Sigmoid colon (tissue), 7 donors: ENCODE data around the gene NFIA. TPM values are rescaled to one million over a fixed set of nuclear protein-coding genes. Genes with fewer than 3 reads are reported as not detected.

Source experiments
- DNase-seq: peaks from one replicate; pipeline ENCODE4 v3.0.0-alpha.2; 2019
- H3K27ac ChIP-seq, 4 donors: fragments of 200-600 bp; sonication (generic); one replicate each; pipeline ENCODE4 v1.5.1; 2016 to 2019; ENCODE audit warnings: mild to moderate bottlenecking in 1 of 4
- H3K27me3 ChIP-seq, 3 donors: fragments of 200-600 bp; sonication (generic); one replicate each; pipeline ENCODE4 v1.5.1; 2019; ENCODE audit warnings: mild to moderate bottlenecking in 1 of 3
- H3K36me3 ChIP-seq, 4 donors: fragments of 200-600 bp; sonication (generic); one replicate each; pipeline ENCODE4 v1.5.1; 2016 to 2019
- H3K4me1 ChIP-seq, 4 donors: fragments of 200-600 bp; sonication (generic); one replicate each; pipeline ENCODE4 v1.5.1; 2017 to 2019
- H3K4me3 ChIP-seq, 4 donors: fragments of 200-600 bp; sonication (generic); one replicate each; pipeline ENCODE4 v1.5.1; 2017 to 2019; ENCODE audit warnings: mild to moderate bottlenecking in 2 of 4, moderate library complexity in 1 of 4
- H3K9me3 ChIP-seq, 4 donors: fragments of 200-600 bp in 3 of 4; sonication (generic) in 3 of 4; one replicate each; pipeline versions ENCODE4 v1.5.1 to v1.6.1; 2013 to 2019
- CTCF ChIP-seq, 4 experiments: fragments of 450-650 bp in 3 of 4; fragments of 200-600 bp in 1 of 4; IDR thresholded peaks; one replicate each; pipeline ENCODE4 v1.5.1; 2016 to 2019; ENCODE audit warnings: antibody characterized with exemption in 4 of 4, mild to moderate bottlenecking in 3 of 4, moderate library complexity in 2 of 4
- EP300 ChIP-seq, 4 donors: sonication (generic); formaldehyde crosslinking; IDR thresholded peaks; one replicate each; pipeline ENCODE4 v1.6.1; 2017; ENCODE audit warnings: antibody characterized with exemption in 4 of 4
- POLR2A ChIP-seq, 2 donors: fragments of 450-650 bp; IDR thresholded peaks; one replicate each; pipeline ENCODE4 v1.6.1; 2016; ENCODE audit warnings: antibody characterized with exemption in 2 of 2, mild to moderate bottlenecking in 2 of 2, moderate library complexity in 2 of 2
- POLR2AphosphoS5 ChIP-seq, 4 donors: sonication (generic); formaldehyde crosslinking; IDR thresholded peaks; one replicate each; pipeline ENCODE4 v1.6.1; 2017; ENCODE audit warnings: antibody characterized with exemption in 4 of 4
- WGBS, 2 donors: extraction: QIAGEN DNeasy Blood & Tissue Kit; methylation state at CpG; one replicate each; pipeline ENCODE4 v1.1.7; 2013; 5-methylcytosine and 5-hydroxymethylcytosine counted together
- intact Hi-C: fragments of 100-400 bp; cut with DNase I; formaldehyde crosslinking; loops from one replicate; pipeline ENCODE4 v1.15.1; 2023
- polyA plus RNA-seq, 3 donors: library from polyadenylated mRNA; stranded (reverse); fragments of 200-250 nt; gene quantifications; one replicate each; pipeline ENCODE4 v1.2.3, GENCODE V29; 2013
- total RNA-seq, 4 donors: library from RNA; depleted of rRNA; stranded (reverse); fragments of >200 nt; gene quantifications; one replicate each; pipeline ENCODE4 v1.1.0, GENCODE V29; 2016
- donor health status: healthy with polysubstance abuse.
- donor health status: Bipolar disorder and iron deficiency.
- donor health status: healthy.

NFIA gene
- total and polyA plus RNA-seq, 7 donors, result 2.3 to 154 (median 79.7) TPM

GRCh38 chr1:61374156-61374555, 291.8 kb downstream of the NFIA start:
- Histone ChIP-seq H3K27ac (no peak overlapping the region), H3K36me3 (peaks cover 0 to 9% (median 0%) of the 10 kb centered on the region in 4 donors), H3K9me3 (no peaks in the 10 kb centered on the region), H3K4me3 (no peak overlapping the region), H3K27me3 (no peaks in the 10 kb centered on the region), H3K4me1 (peaks cover 0 to 21% (median 10%) of the 10 kb centered on the region in 4 donors)
- 96 to 100% methylated on average over 1 of the region's 1 CpG for WGBS, 2 donors
- TF ChIP-seq EP300 (IDR thresholded peaks at IDR 0.05), result no peak
- TF ChIP-seq POLR2AphosphoS5 (IDR thresholded peaks at IDR 0.05), result no peak
- no peak for TF ChIP-seq POLR2A (IDR thresholded peaks at IDR 0.05)
- TF ChIP-seq CTCF (IDR thresholded peaks at IDR 0.05), result no peak
- intact Hi-C loops, result no loop called here
- no peak for DNase-seq

DNA sequence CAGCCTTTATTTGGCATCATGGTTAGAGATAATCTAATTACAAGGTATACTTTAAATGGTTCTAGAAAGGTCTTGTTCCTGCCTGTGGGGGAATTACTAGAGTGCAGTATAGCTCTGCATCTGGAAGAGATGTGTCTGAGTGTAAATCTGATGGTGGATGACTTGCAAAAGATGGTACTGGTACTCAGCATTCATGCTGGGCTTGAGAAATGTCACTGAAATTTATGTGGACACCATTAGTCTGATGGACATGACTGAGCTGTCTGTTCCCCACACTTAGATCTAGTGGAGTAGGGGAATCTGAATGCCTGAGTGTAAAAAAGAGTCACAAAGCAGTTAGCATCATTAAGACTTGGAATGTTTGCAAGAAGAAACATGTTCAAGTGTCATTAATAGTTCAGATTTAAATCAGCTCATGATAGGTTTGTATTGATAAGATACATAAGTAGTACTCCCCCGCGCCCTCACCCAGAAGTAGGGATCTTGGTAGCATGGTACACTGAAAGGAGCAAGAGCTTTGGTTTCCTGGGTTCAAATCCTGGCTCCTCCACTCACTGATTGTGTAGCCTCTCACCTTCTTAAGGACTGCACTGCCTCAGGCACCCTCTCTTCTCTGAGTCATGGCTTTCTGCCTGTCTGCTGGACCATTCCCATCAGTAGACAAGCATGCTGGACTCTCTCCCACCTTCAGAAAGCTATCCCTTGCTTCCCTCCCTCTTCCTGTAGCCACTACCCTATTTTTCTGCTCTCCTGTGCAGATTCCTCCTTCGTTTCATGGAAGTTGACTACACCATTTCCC, 292.9 kb downstream of the NFIA start:
- Histone ChIP-seq H3K27ac (no peak overlapping the region), H3K9me3 (no peaks in the 10 kb centered on the region), H3K4me3 (no peak overlapping the region), H3K4me1 (peaks cover 0 to 25% (median 10%) of the 10 kb centered on the region in 4 donors), H3K36me3 (peaks cover 0 to 6% (median 0%) of the 10 kb centered on the region in 4 donors), H3K27me3 (no peaks in the 10 kb centered on the region)
- TF ChIP-seq POLR2A (IDR thresholded peaks at IDR 0.05), result no peak
- no peak for TF ChIP-seq CTCF (IDR thresholded peaks at IDR 0.05)
- TF ChIP-seq POLR2AphosphoS5 (IDR thresholded peaks at IDR 0.05), result no peak
- no peak for TF ChIP-seq EP300 (IDR thresholded peaks at IDR 0.05)
- DNase-seq, result no peak
- intact Hi-C loops, result no loop called here
- 91 to 96% methylated on average over 3 of the region's 3 CpGs for WGBS, 2 donors

GRCh38 chr1:61376151-61376550, 293.8 kb downstream of the NFIA start:
- intact Hi-C loops, result no loop called here
- no peak overlapping the region for H3K4me3 ChIP-seq
- WGBS, 2 donors, result 93 to 95% methylated on average over 2 of the region's 2 CpGs
- DNase-seq, result no peak
- TF ChIP-seq CTCF (IDR thresholded peaks at IDR 0.05) (no peak), POLR2A (IDR thresholded peaks at IDR 0.05) (no peak), POLR2AphosphoS5 (IDR thresholded peaks at IDR 0.05) (no peak), EP300 (IDR thresholded peaks at IDR 0.05) (no peak)
- H3K36me3 ChIP-seq, result no peaks in the 10 kb centered on the region
- peaks cover 0 to 32% (median 15%) of the 10 kb centered on the region in 4 donors for H3K4me1 ChIP-seq
- no peaks in the 10 kb centered on the region for H3K27me3 ChIP-seq
- no peak overlapping the region for H3K27ac ChIP-seq
- no peaks in the 10 kb centered on the region for H3K9me3 ChIP-seq

- no peak for TF ChIP-seq EP300 (IDR thresholded peaks at IDR 0.05)
- whole genome bisulfite sequencing, 2 donors, result 86 to 87% methylated on average over 7 of the region's 7 CpGs
Observed at GRCh38 chr1:61377242-61377958, 295.0 kb downstream of the NFIA start.

GRCh38 chr1:61378494-61379180, 296.3 kb downstream of the NFIA start:
- Histone ChIP-seq H3K27me3 (no peaks in the 10 kb centered on the region), H3K9me3 (no peaks in the 10 kb centered on the region), H3K27ac (peak overlapping the region in 1 of 4 donors; percentile 23), H3K36me3 (peaks cover 0 to 8% (median 0%) of the 10 kb centered on the region in 4 donors), H3K4me1 (peaks cover 0 to 35% (median 18%) of the 10 kb centered on the region in 4 donors), H3K4me3 (no peak overlapping the region)
- no peak for TF ChIP-seq POLR2AphosphoS5 (IDR thresholded peaks at IDR 0.05)
- TF ChIP-seq POLR2A (IDR thresholded peaks at IDR 0.05), result no peak
- no peak for TF ChIP-seq EP300 (IDR thresholded peaks at IDR 0.05)
- TF ChIP-seq CTCF (IDR thresholded peaks at IDR 0.05), result no peak
- 69 to 79% methylated on average over 4 of the region's 4 CpGs for WGBS, 2 donors
- no peak for DNase-seq
- intact Hi-C loops, result no loop called here

More at GRCh38 chr1:61377242-61377958, 295.0 kb downstream of the NFIA start:
- no peak for DNase-seq
- intact Hi-C loops, result no loop called here
- H3K27me3 ChIP-seq, result no peaks in the 10 kb centered on the region
- H3K27ac ChIP-seq, result peak overlapping the region in 2 of 4 donors; percentile 16 to 20
- no peaks in the 10 kb centered on the region for H3K36me3 ChIP-seq
- no peak overlapping the region for H3K4me3 ChIP-seq
- H3K9me3 ChIP-seq, result no peaks in the 10 kb centered on the region
- peaks cover 0 to 35% (median 18%) of the 10 kb centered on the region in 4 donors for H3K4me1 ChIP-seq
